22Rv1 (cell line): ENCODE data around the gene FLNA.

Source experiments
- H3K27ac ChIP-seq: fragments of 450-650 bp; 2 replicates; pipeline ENCODE4 v1.5.1; 2017
- CTCF ChIP-seq: fragments of 450-650 bp; IDR thresholded peaks from 2 replicates; pipeline ENCODE4 v1.5.1; 2017; ENCODE audit warnings: mild to moderate bottlenecking
- ZFX ChIP-seq: fragments of 450-650 bp; IDR thresholded peaks from 2 replicates; pipeline ENCODE4 v1.6.1; 2017; ENCODE audit warnings: antibody characterized with exemption, borderline replicate concordance

The FLNA gene

GRCh38 chrX:154382483-154383069 lies 8.1 kb upstream of the FLNA start:
- TF ChIP-seq CTCF: no peak
- TF ChIP-seq ZFX: no peak
- peak overlapping the region; percentile 2; the same call in 1 of the 2 replicates for H3K27ac ChIP-seq

DNA sequence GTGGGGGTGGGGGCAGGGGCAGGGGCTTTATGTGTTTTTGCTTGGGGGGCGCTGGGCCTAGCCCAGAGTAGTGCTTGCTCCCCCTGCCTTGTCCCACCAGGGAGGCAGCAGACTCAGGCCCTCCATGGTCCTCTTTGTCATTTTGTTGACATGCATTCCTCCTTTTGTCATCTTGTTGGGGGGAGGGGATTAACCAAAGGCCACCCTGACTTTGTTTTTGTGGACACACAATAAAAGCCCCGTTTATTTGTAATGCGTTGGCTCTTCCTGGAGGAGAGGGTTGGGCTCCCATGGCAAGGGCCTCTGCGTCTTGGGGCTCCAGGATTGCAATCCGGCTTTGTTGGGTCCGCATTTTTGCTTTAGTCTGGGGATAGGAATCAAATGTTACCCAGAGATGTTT lies 6.8 kb upstream of the FLNA start:
- no peak for TF ChIP-seq CTCF
- no peak for TF ChIP-seq ZFX
- H3K27ac ChIP-seq: no peak overlapping the region

DNA sequence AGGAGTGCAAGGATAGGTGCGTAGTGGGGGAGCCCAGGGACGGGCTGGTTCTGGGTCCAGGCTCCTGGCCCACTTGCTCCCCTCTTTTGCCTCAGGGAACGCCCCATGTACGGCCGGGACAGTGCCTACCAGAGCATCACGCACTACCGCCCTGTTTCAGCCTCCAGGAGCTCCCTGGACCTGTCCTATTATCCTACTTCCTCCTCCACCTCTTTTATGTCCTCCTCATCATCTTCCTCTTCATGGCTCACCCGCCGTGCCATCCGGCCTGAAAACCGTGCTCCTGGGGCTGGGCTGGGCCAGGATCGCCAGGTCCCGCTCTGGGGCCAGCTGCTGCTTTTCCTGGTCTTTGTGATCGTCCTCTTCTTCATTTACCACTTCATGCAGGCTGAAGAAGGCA lies 6.4 kb upstream of the FLNA start:
- H3K27ac ChIP-seq: peak overlapping the region; percentile 80; the same call in 1 of the 2 replicates
- TF ChIP-seq ZFX (no peak), CTCF (no peak)

GRCh38 chrX:154380153-154380552 lies 5.7 kb upstream of the FLNA start:
- TF ChIP-seq CTCF (no peak), ZFX (no peak)
- peak overlapping the region; percentile 80 for H3K27ac ChIP-seq

DNA sequence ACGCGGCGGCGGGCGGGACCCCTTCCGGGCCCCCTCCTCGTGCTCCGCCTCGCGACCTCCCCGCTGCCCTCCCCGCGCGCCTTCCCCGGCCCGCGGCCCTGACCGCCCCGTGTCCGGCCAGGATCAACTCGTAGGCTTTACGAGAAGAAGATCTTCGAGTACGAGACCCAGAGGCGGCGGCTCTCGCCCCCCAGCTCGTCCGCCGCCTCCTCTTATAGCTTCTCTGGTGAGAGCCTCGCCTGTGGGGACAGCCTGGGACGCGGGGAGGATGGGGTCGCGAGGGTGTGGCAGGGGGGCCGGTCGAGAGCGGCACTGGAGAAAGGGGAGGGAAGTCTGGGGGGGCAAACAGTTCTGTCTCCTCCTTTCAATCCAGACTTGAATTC lies 5.1 kb upstream of the FLNA start:
- peak overlapping the region; percentile 80 for H3K27ac ChIP-seq
- no peak for TF ChIP-seq ZFX
- TF ChIP-seq CTCF: no peak

DNA sequence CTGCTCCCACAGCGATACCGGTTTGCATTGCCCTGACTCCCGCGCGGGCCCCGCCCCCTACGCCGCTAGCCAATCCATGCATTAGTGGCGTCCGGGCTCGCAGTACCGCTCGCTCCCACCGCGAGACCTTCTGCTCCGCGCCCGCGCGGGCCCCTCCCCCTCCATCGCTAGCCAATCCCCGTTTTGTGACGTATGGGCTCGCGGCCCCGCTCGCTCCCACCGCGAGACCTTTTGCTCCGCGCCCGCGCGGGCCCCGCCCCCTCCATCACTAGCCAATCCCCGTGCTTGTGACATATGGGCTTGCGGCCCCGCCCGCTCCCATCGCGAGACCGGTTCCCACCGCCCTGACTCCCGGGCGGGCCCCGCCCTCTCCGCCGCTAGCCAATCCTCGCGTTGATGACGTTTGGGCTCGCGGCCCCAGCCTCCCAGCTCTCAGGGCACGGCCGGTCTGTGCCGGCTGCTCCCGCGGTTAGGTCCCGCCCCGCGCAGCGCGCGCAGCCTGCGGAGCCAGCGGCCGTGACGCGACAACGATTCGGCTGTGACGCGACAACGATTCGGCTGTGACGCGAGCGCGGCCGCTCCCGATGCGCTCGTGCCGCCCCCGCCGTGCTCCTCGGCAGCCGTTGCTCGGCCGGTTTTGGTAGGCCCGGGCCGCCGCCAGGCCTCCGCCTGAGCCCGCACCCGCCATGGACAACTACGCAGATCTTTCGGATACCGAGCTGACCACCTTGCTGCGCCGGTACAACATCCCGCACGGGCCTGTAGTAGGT lies 4.5 kb upstream of the FLNA start, which contains the start of gene EMD:
Gene EMD, plus strand, starts transcription at position 497 of the 770 bp plus-strand sequence. Its CDS starts 190 bp downstream, at position 687.
- peak within 1 kb of the TSS; percentile 89 for H3K27ac ChIP-seq
- TF ChIP-seq CTCF (no peak), ZFX (no peak)
